ENCODE measurements around the gene PLCL2. TPM values are rescaled to one million over a fixed set of nuclear protein-coding genes. Genes with fewer than 3 reads are reported as not detected.

The PLCL2 gene
- polyA plus RNA-seq, 2 of the 4 experiments (the other 2 are of a cell fraction): 2.1 to 3.0 TPM

DNA sequence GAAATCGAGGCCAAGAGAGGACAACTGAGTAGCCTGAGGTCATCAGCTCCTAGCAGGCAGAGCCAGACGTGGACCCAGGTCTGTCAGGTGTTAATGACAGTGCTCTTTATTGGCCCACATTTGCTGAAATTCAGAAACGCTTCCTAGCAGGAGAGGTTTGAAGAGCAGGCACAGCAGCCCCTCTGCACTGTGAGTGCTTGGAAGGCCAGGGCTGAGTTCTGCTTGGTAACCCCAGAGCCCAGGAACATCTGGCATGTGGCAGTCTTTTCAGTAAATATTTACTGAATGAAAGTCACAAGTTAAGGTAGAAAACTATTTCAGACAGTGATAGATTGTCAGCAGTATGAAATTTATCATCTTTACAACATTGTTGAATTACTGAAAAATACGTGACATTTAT, 102.4 kb downstream of the PLCL2 start:
- POLR2A ChIA-PET: no interaction called here
- no peak overlapping the region for H3K4me2 ChIP-seq
- TF ChIP-seq CBX8 (IDR thresholded peaks at IDR 0.05) (no peak), POLR2AphosphoS2 (conservative IDR thresholded peaks at IDR 0.05; ENCODE audit: low read length) (no peak), POLR2A (IDR thresholded peaks at IDR 0.05; ENCODE audit: low read length) (no peak), RFX5 (IDR thresholded peaks at IDR 0.05) (no peak), MAFK (IDR thresholded peaks at IDR 0.05; ENCODE audit: partially characterized antibody) (no peak), GATA3 (IDR thresholded peaks at IDR 0.05; ENCODE audit: borderline replicate concordance) (no peak), BHLHE40 (IDR thresholded peaks at IDR 0.05; ENCODE audit: low read depth, low read length) (no peak), ZFP36 (IDR thresholded peaks at IDR 0.05; ENCODE audit: borderline replicate concordance, partially characterized antibody) (no peak)
- TF ChIP-seq, protein P1, sequence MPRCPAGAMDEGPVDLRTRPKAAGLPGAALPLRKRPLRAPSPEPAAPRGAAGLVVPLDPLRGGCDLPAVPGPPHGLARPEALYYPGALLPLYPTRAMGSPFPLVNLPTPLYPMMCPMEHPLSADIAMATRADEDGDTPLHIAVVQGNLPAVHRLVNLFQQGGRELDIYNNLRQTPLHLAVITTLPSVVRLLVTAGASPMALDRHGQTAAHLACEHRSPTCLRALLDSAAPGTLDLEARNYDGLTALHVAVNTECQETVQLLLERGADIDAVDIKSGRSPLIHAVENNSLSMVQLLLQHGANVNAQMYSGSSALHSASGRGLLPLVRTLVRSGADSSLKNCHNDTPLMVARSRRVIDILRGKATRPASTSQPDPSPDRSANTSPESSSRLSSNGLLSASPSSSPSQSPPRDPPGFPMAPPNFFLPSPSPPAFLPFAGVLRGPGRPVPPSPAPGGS (IDR thresholded peaks at IDR 0.05): no peak
- TF ChIP-seq, protein P2, sequence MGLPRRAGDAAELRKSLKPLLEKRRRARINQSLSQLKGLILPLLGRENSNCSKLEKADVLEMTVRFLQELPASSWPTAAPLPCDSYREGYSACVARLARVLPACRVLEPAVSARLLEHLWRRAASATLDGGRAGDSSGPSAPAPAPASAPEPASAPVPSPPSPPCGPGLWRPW (IDR thresholded peaks at IDR 0.05): no peak
- ATAC-seq (no peak), DNase-seq (ENCODE audit: low read depth in 1 of 2, low spot score in 1 of 2) (no peak), FAIRE-seq (no peak)
- 90% methylated on average over 4 of the region's 4 CpGs for WGBS (ENCODE audit: missing lambda C conversion rate)
- H3K4me1 ChIP-seq: no peaks in the 10 kb centered on the region
- H3K27ac ChIP-seq: no peak overlapping the region
- no peaks in the 10 kb centered on the region for H3K9me3 ChIP-seq
- CTCF ChIA-PET: interaction anchor here (0.5 kb wide), 1 partner anchor 630 kb away, joined by 3 read pairs; no protein-coding TSS in a partner anchor
- H3K4me3 ChIP-seq: no peak overlapping the region

DNA sequence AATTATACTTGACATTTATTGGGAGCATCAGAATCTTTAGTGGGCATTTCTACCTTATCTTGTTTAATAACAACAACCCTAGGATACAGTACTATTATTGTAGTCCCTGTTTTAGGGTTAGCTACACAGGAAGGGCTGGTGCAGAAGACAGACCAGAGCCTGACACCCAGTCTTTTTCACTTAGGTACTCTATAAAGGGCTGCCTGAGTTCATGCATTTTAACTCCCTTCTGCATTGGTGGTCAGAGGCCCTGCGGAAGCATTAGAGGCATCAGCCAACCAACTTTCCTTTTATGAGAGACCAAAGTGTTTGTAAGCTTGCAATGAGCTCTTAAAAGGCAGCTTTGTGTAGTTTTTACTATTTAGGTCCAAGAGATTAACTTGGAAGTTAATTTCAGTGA, 105.4 kb downstream of the PLCL2 start:
- 87% methylated on average over 1 of the region's 1 CpG for WGBS (ENCODE audit: missing lambda C conversion rate)
- FAIRE-seq (no peak), DNase-seq (ENCODE audit: low read depth in 1 of 2, low spot score in 1 of 2) (no peak), ATAC-seq (no peak)
- Histone ChIP-seq H3K4me2 (no peak overlapping the region), H3K27ac (no peak overlapping the region), H3K4me1 (peaks cover 22% of the 10 kb centered on the region), H3K4me3 (no peak overlapping the region), H3K9me3 (no peaks in the 10 kb centered on the region)
- POLR2A ChIA-PET: no interaction called here
- TF ChIP-seq TFCP2L1 (CRISPR knock-in tag; IDR thresholded peaks at IDR 0.05) (no peak), HEYL (CRISPR knock-in tag; IDR thresholded peaks at IDR 0.05) (no peak), HOXA7 (CRISPR knock-in tag; IDR thresholded peaks at IDR 0.05) (no peak), RARB (CRISPR knock-in tag; IDR thresholded peaks at IDR 0.05) (no peak), RCOR1 (IDR thresholded peaks at IDR 0.05; ENCODE audit: low read depth, low read length) (no peak), RNF2 (IDR thresholded peaks at IDR 0.05; ENCODE audit: borderline replicate concordance, low read depth) (no peak), ZC3H11A (IDR thresholded peaks at IDR 0.05) (no peak), HDAC2 (IDR thresholded peaks at IDR 0.05) (no peak), JUNB (IDR thresholded peaks at IDR 0.05) (no peak), FOSB (CRISPR knock-in tag; IDR thresholded peaks at IDR 0.05) (no peak), CBX8 (IDR thresholded peaks at IDR 0.05) (no peak), PHF8 (IDR thresholded peaks at IDR 0.05; ENCODE audit: borderline replicate concordance, low read depth) (no peak), RAD21 (conservative IDR thresholded peaks at IDR 0.05 in 1 of 2, IDR thresholded peaks at IDR 0.05 in 1 of 2) (no peak), SMC3 (IDR thresholded peaks at IDR 0.05) (no peak)
- TF ChIP-seq, protein P2 (IDR thresholded peaks at IDR 0.05): no peak
- TF ChIP-seq, protein P3, sequence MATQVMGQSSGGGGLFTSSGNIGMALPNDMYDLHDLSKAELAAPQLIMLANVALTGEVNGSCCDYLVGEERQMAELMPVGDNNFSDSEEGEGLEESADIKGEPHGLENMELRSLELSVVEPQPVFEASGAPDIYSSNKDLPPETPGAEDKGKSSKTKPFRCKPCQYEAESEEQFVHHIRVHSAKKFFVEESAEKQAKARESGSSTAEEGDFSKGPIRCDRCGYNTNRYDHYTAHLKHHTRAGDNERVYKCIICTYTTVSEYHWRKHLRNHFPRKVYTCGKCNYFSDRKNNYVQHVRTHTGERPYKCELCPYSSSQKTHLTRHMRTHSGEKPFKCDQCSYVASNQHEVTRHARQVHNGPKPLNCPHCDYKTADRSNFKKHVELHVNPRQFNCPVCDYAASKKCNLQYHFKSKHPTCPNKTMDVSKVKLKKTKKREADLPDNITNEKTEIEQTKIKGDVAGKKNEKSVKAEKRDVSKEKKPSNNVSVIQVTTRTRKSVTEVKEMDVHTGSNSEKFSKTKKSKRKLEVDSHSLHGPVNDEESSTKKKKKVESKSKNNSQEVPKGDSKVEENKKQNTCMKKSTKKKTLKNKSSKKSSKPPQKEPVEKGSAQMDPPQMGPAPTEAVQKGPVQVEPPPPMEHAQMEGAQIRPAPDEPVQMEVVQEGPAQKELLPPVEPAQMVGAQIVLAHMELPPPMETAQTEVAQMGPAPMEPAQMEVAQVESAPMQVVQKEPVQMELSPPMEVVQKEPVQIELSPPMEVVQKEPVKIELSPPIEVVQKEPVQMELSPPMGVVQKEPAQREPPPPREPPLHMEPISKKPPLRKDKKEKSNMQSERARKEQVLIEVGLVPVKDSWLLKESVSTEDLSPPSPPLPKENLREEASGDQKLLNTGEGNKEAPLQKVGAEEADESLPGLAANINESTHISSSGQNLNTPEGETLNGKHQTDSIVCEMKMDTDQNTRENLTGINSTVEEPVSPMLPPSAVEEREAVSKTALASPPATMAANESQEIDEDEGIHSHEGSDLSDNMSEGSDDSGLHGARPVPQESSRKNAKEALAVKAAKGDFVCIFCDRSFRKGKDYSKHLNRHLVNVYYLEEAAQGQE (IDR thresholded peaks at IDR 0.05): no peak
- TF ChIP-seq, protein P4, sequence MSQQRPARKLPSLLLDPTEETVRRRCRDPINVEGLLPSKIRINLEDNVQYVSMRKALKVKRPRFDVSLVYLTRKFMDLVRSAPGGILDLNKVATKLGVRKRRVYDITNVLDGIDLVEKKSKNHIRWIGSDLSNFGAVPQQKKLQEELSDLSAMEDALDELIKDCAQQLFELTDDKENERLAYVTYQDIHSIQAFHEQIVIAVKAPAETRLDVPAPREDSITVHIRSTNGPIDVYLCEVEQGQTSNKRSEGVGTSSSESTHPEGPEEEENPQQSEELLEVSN (IDR thresholded peaks at IDR 0.05; ENCODE audit: borderline replicate concordance, low read depth): no peak
- CTCF ChIA-PET: no interaction called here
